Esophagus squamous epithelium (tissue), 4 donors: Measurements from ENCODE around the gene CORO2A.

ENCODE experiments used
- POLR2A ChIP-seq, 4 donors: fragments of 450-650 bp; IDR thresholded peaks; one replicate each; pipeline ENCODE4 v1.6.1; 2017; ENCODE audit warnings: antibody characterized with exemption in 4 of 4, mild to moderate bottlenecking in 4 of 4, moderate library complexity in 3 of 4
- TF ChIP-seq, protein P1 (sequence below), 6 experiments: fragments of 450-650 bp in 4 of 6; fragments of 200-600 bp in 2 of 6; sonication (generic) in 2 of 6; IDR thresholded peaks; one replicate each; pipeline ENCODE4 v1.5.1; 2016 to 2019; ENCODE audit warnings: antibody characterized with exemption in 6 of 6, mild to moderate bottlenecking in 4 of 6, moderate library complexity in 4 of 6

DNA sequence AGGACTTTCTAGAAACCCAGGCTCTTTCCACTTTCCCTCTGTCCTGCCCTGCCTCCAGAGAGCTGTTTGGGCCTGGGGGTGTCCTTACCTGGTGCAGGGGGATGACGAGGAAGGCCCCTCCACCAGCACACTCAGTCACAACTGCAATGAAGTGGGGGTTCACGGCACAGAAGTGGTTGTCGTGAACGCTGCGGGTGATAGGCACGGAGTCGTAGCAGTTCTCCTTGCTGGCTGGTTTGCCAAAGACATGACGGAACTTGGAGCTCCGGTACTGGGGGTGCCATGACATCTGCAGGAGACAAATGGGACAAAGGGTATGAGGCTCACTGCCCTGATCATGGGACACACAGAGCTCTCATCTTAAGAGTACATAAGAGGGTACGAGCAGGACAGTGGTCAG is 35.1 kb downstream of the CORO2A start:
- TF ChIP-seq, protein P1, sequence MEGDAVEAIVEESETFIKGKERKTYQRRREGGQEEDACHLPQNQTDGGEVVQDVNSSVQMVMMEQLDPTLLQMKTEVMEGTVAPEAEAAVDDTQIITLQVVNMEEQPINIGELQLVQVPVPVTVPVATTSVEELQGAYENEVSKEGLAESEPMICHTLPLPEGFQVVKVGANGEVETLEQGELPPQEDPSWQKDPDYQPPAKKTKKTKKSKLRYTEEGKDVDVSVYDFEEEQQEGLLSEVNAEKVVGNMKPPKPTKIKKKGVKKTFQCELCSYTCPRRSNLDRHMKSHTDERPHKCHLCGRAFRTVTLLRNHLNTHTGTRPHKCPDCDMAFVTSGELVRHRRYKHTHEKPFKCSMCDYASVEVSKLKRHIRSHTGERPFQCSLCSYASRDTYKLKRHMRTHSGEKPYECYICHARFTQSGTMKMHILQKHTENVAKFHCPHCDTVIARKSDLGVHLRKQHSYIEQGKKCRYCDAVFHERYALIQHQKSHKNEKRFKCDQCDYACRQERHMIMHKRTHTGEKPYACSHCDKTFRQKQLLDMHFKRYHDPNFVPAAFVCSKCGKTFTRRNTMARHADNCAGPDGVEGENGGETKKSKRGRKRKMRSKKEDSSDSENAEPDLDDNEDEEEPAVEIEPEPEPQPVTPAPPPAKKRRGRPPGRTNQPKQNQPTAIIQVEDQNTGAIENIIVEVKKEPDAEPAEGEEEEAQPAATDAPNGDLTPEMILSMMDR (IDR thresholded peaks at IDR 0.05) = no peak
- no peak for TF ChIP-seq POLR2A (IDR thresholded peaks at IDR 0.05)
